Hepatocyte (in vitro differentiated cells): Measurements from ENCODE around the gene PLEKHA6.

Source experiments
- CTCF ChIP-seq: fragments of 200-600 bp; sonication (generic); IDR thresholded peaks from 2 replicates; pipeline ENCODE4 v1.5.1; 2016; ENCODE audit warnings: antibody characterized with exemption, mild to moderate bottlenecking; ENCODE audit not compliant: poor library complexity
- EZH2 ChIP-seq: fragments of 200-600 bp; sonication (generic); IDR thresholded peaks from 2 replicates; pipeline ENCODE4 v1.6.1; 2016; ENCODE audit warnings: antibody characterized with exemption, mild to moderate bottlenecking, borderline replicate concordance

GRCh38 chr1:204194080-204194479, 165.6 kb downstream of the PLEKHA6 start:
- TF ChIP-seq CTCF (no peak), EZH2 (no peak)
